GM23248 (cell line): ENCODE data around the gene TYW1.

Experiments
- EZH2 ChIP-seq: fragments of 200-600 bp; sonication (generic); IDR thresholded peaks from 2 replicates; pipeline ENCODE4 v1.6.1; 2018; ENCODE audit warnings: antibody characterized with exemption, mild to moderate bottlenecking; ENCODE audit not compliant: insufficient read depth, poor library complexity, severe bottlenecking
- EZH2phosphoT487 ChIP-seq: fragments of 200-600 bp; sonication (generic); IDR thresholded peaks from 2 replicates; pipeline ENCODE4 v1.6.1; 2018; ENCODE audit warnings: antibody characterized with exemption, moderate library complexity, mild to moderate bottlenecking, low read depth; ENCODE audit not compliant: insufficient read depth

DNA sequence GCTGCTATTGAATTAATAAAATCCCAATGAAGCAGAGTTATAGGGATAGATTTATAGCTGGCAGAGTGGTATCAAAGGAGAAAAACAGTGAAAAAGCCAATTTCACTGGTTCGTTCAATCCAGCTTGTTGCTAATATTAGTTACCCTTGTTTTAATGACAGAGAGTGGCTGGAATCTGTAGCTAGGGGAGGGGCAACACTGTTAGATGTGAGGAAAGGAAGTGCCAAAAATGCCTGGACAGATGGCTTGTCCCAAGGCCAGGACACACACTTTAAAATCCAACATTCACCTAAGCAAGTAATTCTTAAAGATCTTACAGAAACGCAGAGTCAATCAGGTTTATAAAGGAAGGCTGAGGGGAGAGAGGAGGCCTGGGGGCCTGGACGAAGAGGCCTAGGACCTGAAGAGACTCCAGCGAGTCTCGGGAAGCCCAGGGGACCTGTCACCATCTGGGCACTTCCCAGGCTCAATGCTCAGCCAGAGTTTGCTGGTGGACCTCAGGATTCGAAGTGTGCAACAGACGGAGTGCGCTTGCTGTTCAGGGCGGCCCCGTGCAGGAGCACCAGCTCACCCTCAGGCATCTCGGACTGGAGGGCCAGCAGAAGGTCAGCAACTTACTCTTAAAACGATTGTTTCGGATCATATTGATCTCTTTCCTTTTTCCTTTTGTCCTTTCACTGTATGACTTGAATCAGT lies 38.9 kb upstream of the TYW1 start:
- no peak for TF ChIP-seq EZH2phosphoT487
- TF ChIP-seq EZH2: no peak
